Parathyroid adenoma (tissue), 2 donors: ENCODE data around the gene PRICKLE2.
A peak's percentile ranks its signal among the peaks of the same experiment; 100 is the strongest.

ENCODE experiments used
- H2AFZ ChIP-seq: fragments of 300-600 bp; sonication (generic); one replicate; pipeline ENCODE4 v1.7.0; 2017; ENCODE audit warnings: antibody characterized with exemption, mild to moderate bottlenecking
- H3K27ac ChIP-seq: fragments of 300-600 bp; sonication (generic); one replicate; pipeline ENCODE4 v1.7.0; 2017
- H3K27me3 ChIP-seq: fragments of 300-600 bp; sonication (generic); one replicate; pipeline ENCODE4 v1.7.0; 2017; ENCODE audit warnings: low read length; ENCODE audit not compliant: control insufficient read depth, insufficient read depth
- H3K36me3 ChIP-seq: fragments of 300-600 bp; sonication (generic); one replicate; pipeline ENCODE4 v1.7.0; 2017; ENCODE audit warnings: low read length; ENCODE audit not compliant: control insufficient read depth, insufficient read depth
- H3K4me1 ChIP-seq: fragments of 300-600 bp; sonication (generic); one replicate; pipeline ENCODE4 v1.7.0; 2017; ENCODE audit warnings: control low read depth
- H3K4me2 ChIP-seq: fragments of 300-600 bp; sonication (generic); one replicate; pipeline ENCODE4 v1.7.0; 2017; ENCODE audit warnings: low read length
- H3K4me3 ChIP-seq: fragments of 300-600 bp; sonication (generic); one replicate; pipeline ENCODE4 v1.7.0; 2017; ENCODE audit warnings: low read depth, low read length
- H3K79me2 ChIP-seq: fragments of 300-600 bp; sonication (generic); one replicate; pipeline ENCODE4 v1.7.0; 2017; ENCODE audit warnings: control low read depth
- H3K9ac ChIP-seq: fragments of 300-600 bp; sonication (generic); one replicate; pipeline ENCODE4 v1.7.0; 2017; ENCODE audit warnings: mild to moderate bottlenecking
- H3K9me3 ChIP-seq: fragments of 300-600 bp; sonication (generic); one replicate; pipeline ENCODE4 v1.7.0; 2017; ENCODE audit warnings: low read length; ENCODE audit not compliant: control insufficient read depth
- CTCF ChIP-seq: fragments of 300-600 bp; sonication (generic); IDR thresholded peaks from one replicate; pipeline ENCODE4 v1.7.0; 2017; ENCODE audit warnings: antibody characterized with exemption, mild to moderate bottlenecking
- donor health status: primary hyperparathyroidism.

PRICKLE2 gene

DNA sequence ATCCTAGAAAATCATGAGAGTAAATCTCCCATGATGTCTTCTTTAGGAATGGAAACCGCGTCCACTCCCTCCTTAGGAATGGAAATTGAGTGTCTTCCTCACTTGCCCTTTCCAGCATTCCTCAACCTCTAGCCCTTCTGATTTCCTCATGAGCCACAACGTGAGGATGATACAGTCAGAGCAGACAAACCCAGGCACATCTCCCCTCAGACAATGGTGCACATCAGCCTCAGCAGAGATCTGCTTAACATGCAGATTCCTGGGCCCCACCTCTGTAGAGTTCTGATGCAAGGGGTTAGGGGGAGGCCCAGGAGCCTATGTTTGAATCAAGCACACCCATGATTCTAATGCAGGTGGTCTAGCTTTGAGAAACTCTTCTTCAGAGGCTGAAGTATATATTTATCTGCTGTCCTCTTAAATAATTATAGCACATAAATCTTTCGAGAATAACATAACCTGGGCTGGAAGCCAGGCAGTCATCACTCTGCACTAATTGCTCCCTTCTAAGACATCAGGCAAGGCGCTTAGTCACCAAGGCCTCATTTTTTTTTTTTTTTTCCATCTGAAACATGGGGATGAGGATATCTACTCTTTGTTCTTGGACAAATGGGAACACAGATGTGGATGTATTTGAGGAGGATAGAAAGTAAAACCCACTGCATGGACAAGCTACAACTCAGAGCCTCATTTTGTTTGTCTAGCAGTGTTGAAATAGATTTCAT lies 81.7 kb downstream of the PRICKLE2 start:
- Histone ChIP-seq H3K4me2 (peak overlapping the region; percentile 17), H3K36me3 (no peaks in the 10 kb centered on the region), H3K9me3 (no peaks in the 10 kb centered on the region), H3K79me2 (no peaks in the 10 kb centered on the region), H2AFZ (no peak overlapping the region), H3K4me1 (no peaks in the 10 kb centered on the region), H3K27ac (no peak overlapping the region), H3K9ac (no peak overlapping the region), H3K4me3 (no peak overlapping the region), H3K27me3 (no peaks in the 10 kb centered on the region)
- TF ChIP-seq CTCF: no peak

DNA sequence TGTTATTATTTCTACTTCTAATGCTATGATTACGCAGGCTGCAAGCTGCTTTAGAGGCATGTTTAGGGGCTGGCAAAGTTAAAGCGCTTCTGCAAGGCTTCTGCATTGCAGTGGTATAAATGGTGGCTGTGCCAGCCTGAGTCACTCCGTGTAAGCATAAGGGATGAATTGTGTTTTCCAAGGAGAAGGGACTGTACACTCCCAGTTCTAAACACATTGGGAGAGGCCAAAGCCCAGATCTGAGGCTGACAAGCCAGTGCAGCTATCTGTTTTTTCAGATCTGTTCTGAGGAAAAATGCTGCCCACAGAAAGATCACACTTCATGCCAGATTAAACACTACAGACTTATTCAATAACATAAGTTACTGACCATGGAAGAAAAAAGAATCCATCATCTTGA lies 83.8 kb downstream of the PRICKLE2 start:
- no peak overlapping the region for H2AFZ ChIP-seq
- no peaks in the 10 kb centered on the region for H3K79me2 ChIP-seq
- H3K36me3 ChIP-seq: no peaks in the 10 kb centered on the region
- no peak for TF ChIP-seq CTCF
- H3K4me2 ChIP-seq: peak overlapping the region; percentile 30
- H3K4me1 ChIP-seq: no peaks in the 10 kb centered on the region
- H3K9ac ChIP-seq: no peak overlapping the region
- no peak overlapping the region for H3K4me3 ChIP-seq
- H3K9me3 ChIP-seq: no peaks in the 10 kb centered on the region
- H3K27me3 ChIP-seq: no peaks in the 10 kb centered on the region
- H3K27ac ChIP-seq: no peak overlapping the region

DNA sequence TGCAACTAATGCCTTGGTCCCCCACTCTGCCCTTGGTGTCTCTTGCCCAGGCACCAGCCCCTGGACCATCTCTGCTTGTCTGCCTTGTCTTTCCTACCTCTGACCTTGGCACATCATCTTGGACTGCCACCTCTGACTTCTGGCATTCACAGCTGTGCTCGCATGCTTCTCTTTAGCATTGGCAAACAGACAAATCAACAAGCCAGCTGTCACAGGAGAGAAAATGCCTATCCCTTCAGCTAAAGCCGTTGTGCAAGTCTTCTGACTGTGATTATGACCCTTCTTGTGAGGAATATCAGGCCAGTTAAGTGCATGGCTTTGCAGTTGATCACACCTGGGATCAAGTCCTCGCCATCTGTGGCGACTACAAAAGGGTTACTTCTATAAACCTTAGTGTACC lies 84.6 kb downstream of the PRICKLE2 start:
- no peak overlapping the region for H3K27ac ChIP-seq
- no peaks in the 10 kb centered on the region for H3K79me2 ChIP-seq
- H3K27me3 ChIP-seq: no peaks in the 10 kb centered on the region
- H2AFZ ChIP-seq: no peak overlapping the region
- no peak overlapping the region for H3K4me2 ChIP-seq
- no peak for TF ChIP-seq CTCF
- H3K4me1 ChIP-seq: no peaks in the 10 kb centered on the region
- H3K36me3 ChIP-seq: no peaks in the 10 kb centered on the region
- H3K9me3 ChIP-seq: no peaks in the 10 kb centered on the region
- H3K9ac ChIP-seq: no peak overlapping the region
- no peak overlapping the region for H3K4me3 ChIP-seq

GRCh38 chr3:64138656-64139375 lies 86.5 kb downstream of the PRICKLE2 start:
- Histone ChIP-seq H3K27me3 (no peaks in the 10 kb centered on the region), H3K36me3 (no peaks in the 10 kb centered on the region), H3K4me3 (no peak overlapping the region), H3K9ac (no peak overlapping the region), H2AFZ (no peak overlapping the region), H3K9me3 (no peaks in the 10 kb centered on the region), H3K4me1 (no peaks in the 10 kb centered on the region), H3K79me2 (no peaks in the 10 kb centered on the region), H3K4me2 (no peak overlapping the region), H3K27ac (no peak overlapping the region)
- no peak for TF ChIP-seq CTCF
